Measurements from ENCODE around the gene UGT1A9.

- TF ChIP-seq SUZ12 (IDR thresholded peaks at IDR 0.05) (no peak), FOXA1 (IDR thresholded peaks at IDR 0.05) (no peak), SP1 (IDR thresholded peaks at IDR 0.05) (no peak), FOXM1 (IDR thresholded peaks at IDR 0.05; ENCODE audit: borderline replicate concordance) (no peak), BHLHE40 (IDR thresholded peaks at IDR 0.05; ENCODE audit: borderline replicate concordance) (no peak), FOXK2 (IDR thresholded peaks at IDR 0.05) (no peak)
Measured at GRCh38 chr2:233728723-233729301, 57.1 kb downstream of the UGT1A9 start, which contains the start of gene UGT1A3.

Data from HEK293T (cell line).